GM12878 (cell line): Measurements from ENCODE around the gene HPS5. TPM values are rescaled to one million over a fixed set of nuclear protein-coding genes. Genes with fewer than 3 reads are reported as not detected.

Experiments
- ASH2L ChIP-seq: fragments of 300-600, 200-600 bp; sonication (generic); IDR thresholded peaks from 2 replicates; pipeline ENCODE4 v1.6.1; 2017; ENCODE audit warnings: low read depth, mild to moderate bottlenecking, borderline replicate concordance
- ATF7 ChIP-seq: fragments of 450-650 bp; IDR thresholded peaks from 2 replicates; pipeline ENCODE4 v1.6.1; 2016; ENCODE audit warnings: low read depth, mild to moderate bottlenecking
- BRCA1 ChIP-seq: IDR thresholded peaks from 2 replicates; pipeline ENCODE4 v1.6.1; 2011; ENCODE audit warnings: low read depth, low read length, improper control_type of control experiment
- IRF4 ChIP-seq: IDR thresholded peaks from 2 replicates; pipeline ENCODE4 v1.6.1; 2011; ENCODE audit warnings: low read depth, low read length
- JUNB ChIP-seq: IDR thresholded peaks from 2 replicates; pipeline ENCODE4 v1.6.1; 2016; ENCODE audit warnings: antibody characterized with exemption, mild to moderate bottlenecking
- KDM1A ChIP-seq: fragments of 200-600 bp; sonication (generic); IDR thresholded peaks from 2 replicates; pipeline ENCODE4 v1.6.1; 2016; ENCODE audit warnings: borderline replicate concordance
- MTA2 ChIP-seq: fragments of 450-650 bp; IDR thresholded peaks from 2 replicates; pipeline ENCODE4 v1.6.1; 2016; ENCODE audit warnings: low read depth, mild to moderate bottlenecking, moderate library complexity
- MTA3 ChIP-seq: IDR thresholded peaks from 2 replicates; pipeline ENCODE4 v1.6.1; 2012; ENCODE audit warnings: low read length, inconsistent platforms, borderline replicate concordance
- NBN ChIP-seq: fragments of 450-650 bp; IDR thresholded peaks from 2 replicates; pipeline ENCODE4 v1.6.1; 2016
- NFIC ChIP-seq: IDR thresholded peaks from 2 replicates; pipeline ENCODE4 v1.6.1; 2012; ENCODE audit warnings: low read depth, mild to moderate bottlenecking, inconsistent platforms, low read length, moderate library complexity
- NFXL1 ChIP-seq: fragments of 450-650 bp; IDR thresholded peaks from 2 replicates; pipeline ENCODE4 v1.6.1; 2017; ENCODE audit warnings: antibody characterized with exemption, mild to moderate bottlenecking, borderline replicate concordance
- NFYB ChIP-seq: IDR thresholded peaks from 2 replicates; pipeline ENCODE4 v1.6.1; 2011; ENCODE audit warnings: low read depth, mild to moderate bottlenecking, low read length, improper control_type of control experiment, moderate library complexity; ENCODE audit not compliant: insufficient read depth
- POU2F2 ChIP-seq: IDR thresholded peaks from 3 replicates; pipeline ENCODE4 v1.6.1; 2011; ENCODE audit warnings: low read depth, mild to moderate bottlenecking, low read length, borderline replicate concordance
- RAD21 ChIP-seq: IDR thresholded peaks from 2 replicates; pipeline ENCODE4 v1.6.1; 2011; ENCODE audit warnings: mild to moderate bottlenecking, low read depth, low read length, moderate library complexity; ENCODE audit not compliant: insufficient read depth
- RELA ChIP-seq: fragments of 450-650 bp; IDR thresholded peaks from 2 replicates; pipeline ENCODE4 v1.8.0; 2014; ENCODE audit warnings: borderline replicate concordance; ENCODE audit not compliant: partially characterized antibody
- TARDBP ChIP-seq: IDR thresholded peaks from 2 replicates; pipeline ENCODE4 v1.6.1; 2016; ENCODE audit warnings: borderline replicate concordance
- TCF3 ChIP-seq: IDR thresholded peaks from 2 replicates; pipeline ENCODE4 v1.6.1; 2012; ENCODE audit warnings: low read depth, mild to moderate bottlenecking, low read length, borderline replicate concordance; ENCODE audit not compliant: insufficient read depth
- ZZZ3 ChIP-seq: IDR thresholded peaks from 2 replicates; pipeline ENCODE4 v1.6.1; 2011; ENCODE audit warnings: low read depth; ENCODE audit not compliant: control insufficient read depth, insufficient read length
- polyA plus RNA-seq, 11 experiments: library from polyadenylated mRNA; depleted of rRNA in 4 of 11; unstranded in 6 of 11; stranded (reverse) in 5 of 11; fragments of >200 nt; fragmentation: Nextera tagmentation in 4 of 11; fragmentation: Illumina TruSeq in 1 of 11; extraction: Ambion mirVana in 4 of 11; extraction: Trizol in 1 of 11; gene quantifications; 1 replicate in 1 of 11; 2 replicates in 10 of 11; pipeline versions ENCODE4 v1.2.1 to v1.2.3, GENCODE V29; 2011 to 2016; ENCODE audit warnings: inconsistent platforms in 2 of 11, missing spikeins in 2 of 11, low read depth in 1 of 11
- total RNA-seq, 4 experiments: library from RNA; depleted of rRNA in 3 of 4; stranded (reverse); fragments of >200 nt in 3 of 4; fragmentation: Illumina TruSeq in 1 of 4; extraction: Trizol in 1 of 4; gene quantifications; 2 replicates each; pipeline versions ENCODE4 v1.2.1 to v1.2.3, GENCODE V29; 2013 to 2021
- TF ChIP-seq, protein P1 (sequence below): fragments of 150-350 bp; IDR thresholded peaks from 2 replicates; pipeline ENCODE4 v1.6.1; 2016; ENCODE audit warnings: low read depth, low read length
- TF ChIP-seq, protein P2 (sequence below): IDR thresholded peaks from 2 replicates; pipeline ENCODE4 v1.6.1; 2012; ENCODE audit warnings: low read depth, low read length, improper control_type of control experiment
- TF ChIP-seq, protein P3 (sequence below): fragments of 450-650 bp; IDR thresholded peaks from 2 replicates; pipeline ENCODE4 v1.6.1; 2017; ENCODE audit warnings: mild to moderate bottlenecking, low read depth, inconsistent platforms; ENCODE audit not compliant: poor library complexity, severe bottlenecking
- TF ChIP-seq, protein P4 (sequence below): fragments of 450-650 bp; IDR thresholded peaks from 2 replicates; pipeline ENCODE4 v1.6.1; 2017; ENCODE audit warnings: low read depth, mild to moderate bottlenecking, moderate library complexity

Gene HPS5
- total and polyA plus RNA-seq, 10 of the 15 experiments (the other 5 are each of a cell fraction or from before 2014, with no cell fraction given): 11.9 to 32.6 (median 23.5) TPM

DNA sequence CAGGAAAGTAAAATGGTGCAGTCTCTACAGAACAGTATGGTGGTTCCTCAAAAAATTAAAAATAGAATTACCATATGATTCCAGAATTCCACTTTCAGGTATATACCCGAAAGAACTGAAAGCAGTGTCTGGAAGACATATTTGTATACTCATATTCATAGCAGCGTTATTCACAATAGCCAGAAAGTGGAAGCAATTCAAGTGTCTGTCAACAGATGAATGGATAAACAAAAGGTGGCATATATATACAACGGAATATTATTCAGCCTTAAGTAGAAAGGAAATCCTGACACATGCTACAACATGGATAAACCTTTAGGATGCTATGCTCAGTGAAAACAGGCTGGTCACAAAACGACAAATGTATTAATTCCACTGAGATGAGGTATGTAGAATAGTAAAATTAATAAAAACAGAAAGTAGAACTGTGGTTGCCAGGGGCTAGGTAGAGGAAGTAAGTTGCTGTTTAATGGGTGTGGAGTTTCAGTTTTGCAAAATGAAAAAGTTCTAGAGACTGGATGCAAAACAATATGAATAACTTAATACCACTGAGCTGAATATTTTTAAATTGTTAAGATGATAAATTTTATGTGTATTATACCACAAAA lies 41.4 kb downstream of the HPS5 start (continued):
- TF ChIP-seq, protein P1, sequence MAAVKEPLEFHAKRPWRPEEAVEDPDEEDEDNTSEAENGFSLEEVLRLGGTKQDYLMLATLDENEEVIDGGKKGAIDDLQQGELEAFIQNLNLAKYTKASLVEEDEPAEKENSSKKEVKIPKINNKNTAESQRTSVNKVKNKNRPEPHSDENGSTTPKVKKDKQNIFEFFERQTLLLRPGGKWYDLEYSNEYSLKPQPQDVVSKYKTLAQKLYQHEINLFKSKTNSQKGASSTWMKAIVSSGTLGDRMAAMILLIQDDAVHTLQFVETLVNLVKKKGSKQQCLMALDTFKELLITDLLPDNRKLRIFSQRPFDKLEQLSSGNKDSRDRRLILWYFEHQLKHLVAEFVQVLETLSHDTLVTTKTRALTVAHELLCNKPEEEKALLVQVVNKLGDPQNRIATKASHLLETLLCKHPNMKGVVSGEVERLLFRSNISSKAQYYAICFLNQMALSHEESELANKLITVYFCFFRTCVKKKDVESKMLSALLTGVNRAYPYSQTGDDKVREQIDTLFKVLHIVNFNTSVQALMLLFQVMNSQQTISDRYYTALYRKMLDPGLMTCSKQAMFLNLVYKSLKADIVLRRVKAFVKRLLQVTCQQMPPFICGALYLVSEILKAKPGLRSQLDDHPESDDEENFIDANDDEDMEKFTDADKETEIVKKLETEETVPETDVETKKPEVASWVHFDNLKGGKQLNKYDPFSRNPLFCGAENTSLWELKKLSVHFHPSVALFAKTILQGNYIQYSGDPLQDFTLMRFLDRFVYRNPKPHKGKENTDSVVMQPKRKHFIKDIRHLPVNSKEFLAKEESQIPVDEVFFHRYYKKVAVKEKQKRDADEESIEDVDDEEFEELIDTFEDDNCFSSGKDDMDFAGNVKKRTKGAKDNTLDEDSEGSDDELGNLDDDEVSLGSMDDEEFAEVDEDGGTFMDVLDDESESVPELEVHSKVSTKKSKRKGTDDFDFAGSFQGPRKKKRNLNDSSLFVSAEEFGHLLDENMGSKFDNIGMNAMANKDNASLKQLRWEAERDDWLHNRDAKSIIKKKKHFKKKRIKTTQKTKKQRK: no peak
- TF ChIP-seq ZZZ3: no peak
- no peak for TF ChIP-seq POU2F2
- TF ChIP-seq TCF3: no peak
- TF ChIP-seq NBN: no peak
- peak; percentile 51 for TF ChIP-seq ATF7
- TF ChIP-seq BRCA1: no peak
- no peak for TF ChIP-seq KDM1A
- TF ChIP-seq TARDBP: no peak
- TF ChIP-seq IRF4: 0 out of 2 replicates have a peak, but pooled peaks have one; percentile 29
- TF ChIP-seq RELA: no peak
- peak; percentile 54; the same call in 1 of the 2 replicates for TF ChIP-seq NFIC
- no peak for TF ChIP-seq NFYB
- TF ChIP-seq, protein P2, sequence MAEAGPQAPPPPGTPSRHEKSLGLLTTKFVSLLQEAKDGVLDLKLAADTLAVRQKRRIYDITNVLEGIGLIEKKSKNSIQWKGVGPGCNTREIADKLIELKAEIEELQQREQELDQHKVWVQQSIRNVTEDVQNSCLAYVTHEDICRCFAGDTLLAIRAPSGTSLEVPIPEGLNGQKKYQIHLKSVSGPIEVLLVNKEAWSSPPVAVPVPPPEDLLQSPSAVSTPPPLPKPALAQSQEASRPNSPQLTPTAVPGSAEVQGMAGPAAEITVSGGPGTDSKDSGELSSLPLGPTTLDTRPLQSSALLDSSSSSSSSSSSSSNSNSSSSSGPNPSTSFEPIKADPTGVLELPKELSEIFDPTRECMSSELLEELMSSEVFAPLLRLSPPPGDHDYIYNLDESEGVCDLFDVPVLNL: no peak
- TF ChIP-seq, protein P3, sequence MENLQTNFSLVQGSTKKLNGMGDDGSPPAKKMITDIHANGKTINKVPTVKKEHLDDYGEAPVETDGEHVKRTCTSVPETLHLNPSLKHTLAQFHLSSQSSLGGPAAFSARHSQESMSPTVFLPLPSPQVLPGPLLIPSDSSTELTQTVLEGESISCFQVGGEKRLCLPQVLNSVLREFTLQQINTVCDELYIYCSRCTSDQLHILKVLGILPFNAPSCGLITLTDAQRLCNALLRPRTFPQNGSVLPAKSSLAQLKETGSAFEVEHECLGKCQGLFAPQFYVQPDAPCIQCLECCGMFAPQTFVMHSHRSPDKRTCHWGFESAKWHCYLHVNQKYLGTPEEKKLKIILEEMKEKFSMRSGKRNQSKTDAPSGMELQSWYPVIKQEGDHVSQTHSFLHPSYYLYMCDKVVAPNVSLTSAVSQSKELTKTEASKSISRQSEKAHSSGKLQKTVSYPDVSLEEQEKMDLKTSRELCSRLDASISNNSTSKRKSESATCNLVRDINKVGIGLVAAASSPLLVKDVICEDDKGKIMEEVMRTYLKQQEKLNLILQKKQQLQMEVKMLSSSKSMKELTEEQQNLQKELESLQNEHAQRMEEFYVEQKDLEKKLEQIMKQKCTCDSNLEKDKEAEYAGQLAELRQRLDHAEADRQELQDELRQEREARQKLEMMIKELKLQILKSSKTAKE: peak; percentile 39
- TF ChIP-seq, protein P4, sequence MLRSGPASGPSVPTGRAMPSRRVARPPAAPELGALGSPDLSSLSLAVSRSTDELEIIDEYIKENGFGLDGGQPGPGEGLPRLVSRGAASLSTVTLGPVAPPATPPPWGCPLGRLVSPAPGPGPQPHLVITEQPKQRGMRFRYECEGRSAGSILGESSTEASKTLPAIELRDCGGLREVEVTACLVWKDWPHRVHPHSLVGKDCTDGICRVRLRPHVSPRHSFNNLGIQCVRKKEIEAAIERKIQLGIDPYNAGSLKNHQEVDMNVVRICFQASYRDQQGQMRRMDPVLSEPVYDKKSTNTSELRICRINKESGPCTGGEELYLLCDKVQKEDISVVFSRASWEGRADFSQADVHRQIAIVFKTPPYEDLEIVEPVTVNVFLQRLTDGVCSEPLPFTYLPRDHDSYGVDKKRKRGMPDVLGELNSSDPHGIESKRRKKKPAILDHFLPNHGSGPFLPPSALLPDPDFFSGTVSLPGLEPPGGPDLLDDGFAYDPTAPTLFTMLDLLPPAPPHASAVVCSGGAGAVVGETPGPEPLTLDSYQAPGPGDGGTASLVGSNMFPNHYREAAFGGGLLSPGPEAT: no peak; the same call in 1 of the 2 replicates
- peak; percentile 66; the same call in 1 of the 2 replicates for TF ChIP-seq MTA2
- TF ChIP-seq RAD21: no peak
- TF ChIP-seq ASH2L: 0 out of 2 replicates have a peak, but pooled peaks have one; percentile 36
- TF ChIP-seq MTA3: no peak
- peak; percentile 58 for TF ChIP-seq JUNB
- TF ChIP-seq NFXL1: no peak
